ENCODE results near the gene EPB41L2.

EPB41L2 gene

DNA sequence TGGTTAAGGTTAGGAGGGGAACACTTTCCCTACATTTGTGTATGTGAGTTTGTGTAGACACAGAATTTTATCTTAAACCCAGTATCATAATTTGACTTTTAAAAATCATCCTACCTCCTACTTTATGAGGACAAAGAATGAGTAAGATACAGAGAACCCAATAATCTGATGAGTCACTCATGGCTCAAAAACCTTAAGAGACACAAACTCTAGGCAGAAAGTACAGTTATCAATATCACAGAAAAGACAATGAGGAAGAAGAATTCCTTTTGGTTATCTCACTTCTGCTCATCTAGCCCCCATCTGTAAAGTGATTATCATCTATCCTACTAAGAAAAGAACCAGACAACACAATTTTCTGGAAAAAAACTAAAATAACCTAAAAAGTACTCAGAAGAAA, 87.7 kb downstream of the EPB41L2 start:
- no peaks in the 10 kb centered on the region for H3K4me1 ChIP-seq
- no peaks in the 10 kb centered on the region for H3K9me3 ChIP-seq (ENCODE audit: control insufficient read depth, low read length)
- H3K27ac ChIP-seq = no peak overlapping the region
- H3K27me3 ChIP-seq (ENCODE audit: control insufficient read depth, insufficient read depth, low read length) = no peaks in the 10 kb centered on the region
- no peak overlapping the region for H2AFZ ChIP-seq
- no peak overlapping the region for H3K4me2 ChIP-seq (ENCODE audit: low read length)
- no peaks in the 10 kb centered on the region for H3K36me3 ChIP-seq (ENCODE audit: control insufficient read depth, insufficient read depth, low read length)
- H3K9ac ChIP-seq = no peak overlapping the region
- TF ChIP-seq, protein P1, sequence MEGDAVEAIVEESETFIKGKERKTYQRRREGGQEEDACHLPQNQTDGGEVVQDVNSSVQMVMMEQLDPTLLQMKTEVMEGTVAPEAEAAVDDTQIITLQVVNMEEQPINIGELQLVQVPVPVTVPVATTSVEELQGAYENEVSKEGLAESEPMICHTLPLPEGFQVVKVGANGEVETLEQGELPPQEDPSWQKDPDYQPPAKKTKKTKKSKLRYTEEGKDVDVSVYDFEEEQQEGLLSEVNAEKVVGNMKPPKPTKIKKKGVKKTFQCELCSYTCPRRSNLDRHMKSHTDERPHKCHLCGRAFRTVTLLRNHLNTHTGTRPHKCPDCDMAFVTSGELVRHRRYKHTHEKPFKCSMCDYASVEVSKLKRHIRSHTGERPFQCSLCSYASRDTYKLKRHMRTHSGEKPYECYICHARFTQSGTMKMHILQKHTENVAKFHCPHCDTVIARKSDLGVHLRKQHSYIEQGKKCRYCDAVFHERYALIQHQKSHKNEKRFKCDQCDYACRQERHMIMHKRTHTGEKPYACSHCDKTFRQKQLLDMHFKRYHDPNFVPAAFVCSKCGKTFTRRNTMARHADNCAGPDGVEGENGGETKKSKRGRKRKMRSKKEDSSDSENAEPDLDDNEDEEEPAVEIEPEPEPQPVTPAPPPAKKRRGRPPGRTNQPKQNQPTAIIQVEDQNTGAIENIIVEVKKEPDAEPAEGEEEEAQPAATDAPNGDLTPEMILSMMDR (IDR thresholded peaks at IDR 0.05) = no peak
- H3K79me2 ChIP-seq = no peaks in the 10 kb centered on the region
- H3K4me3 ChIP-seq (ENCODE audit: low read depth, low read length) = no peak overlapping the region

DNA sequence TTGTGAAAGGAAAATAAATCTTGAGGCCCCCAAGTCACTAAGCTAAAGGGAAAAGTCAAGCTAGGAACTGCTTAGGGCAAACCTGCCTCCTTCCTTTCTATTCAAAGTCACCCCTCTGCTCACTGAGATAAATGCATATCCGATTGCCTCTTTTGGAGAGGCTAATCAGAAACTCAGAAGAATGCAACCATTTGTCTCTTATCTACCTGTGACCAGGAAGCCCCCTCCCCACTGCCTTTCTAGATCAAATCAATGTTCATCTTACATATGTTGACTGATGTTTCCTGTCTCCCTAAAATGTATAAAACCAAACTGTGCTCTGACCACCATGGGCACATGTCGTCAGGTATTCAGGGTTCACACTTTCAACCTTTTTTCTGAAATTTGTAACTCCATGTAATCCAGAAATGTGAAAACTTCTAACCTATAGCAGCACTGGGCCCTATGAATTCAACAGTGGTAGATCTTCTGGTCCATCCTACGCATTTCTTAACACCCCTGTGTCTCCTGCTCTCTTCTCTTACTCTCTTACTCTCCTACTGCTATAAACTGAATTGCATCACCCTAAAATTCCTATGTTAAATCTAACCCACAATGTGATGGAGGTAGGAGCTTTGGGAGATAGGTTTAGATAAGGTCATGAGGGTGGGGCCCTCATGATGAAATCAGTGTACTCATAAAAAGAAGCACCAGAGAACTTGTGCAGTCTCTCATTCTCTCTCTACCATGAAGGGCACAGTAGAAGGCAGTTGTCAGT, 89.3 kb downstream of the EPB41L2 start:
- Histone ChIP-seq H3K9me3 (ENCODE audit: control insufficient read depth, low read length) (no peaks in the 10 kb centered on the region), H3K9ac (no peak overlapping the region), H3K4me2 (ENCODE audit: low read length) (no peak overlapping the region), H3K27me3 (ENCODE audit: control insufficient read depth, insufficient read depth, low read length) (no peaks in the 10 kb centered on the region), H3K79me2 (no peaks in the 10 kb centered on the region), H3K4me1 (no peaks in the 10 kb centered on the region), H3K36me3 (ENCODE audit: control insufficient read depth, insufficient read depth, low read length) (no peaks in the 10 kb centered on the region), H2AFZ (no peak overlapping the region), H3K27ac (no peak overlapping the region), H3K4me3 (ENCODE audit: low read depth, low read length) (no peak overlapping the region)
- TF ChIP-seq, protein P1 (IDR thresholded peaks at IDR 0.05) = no peak

DNA sequence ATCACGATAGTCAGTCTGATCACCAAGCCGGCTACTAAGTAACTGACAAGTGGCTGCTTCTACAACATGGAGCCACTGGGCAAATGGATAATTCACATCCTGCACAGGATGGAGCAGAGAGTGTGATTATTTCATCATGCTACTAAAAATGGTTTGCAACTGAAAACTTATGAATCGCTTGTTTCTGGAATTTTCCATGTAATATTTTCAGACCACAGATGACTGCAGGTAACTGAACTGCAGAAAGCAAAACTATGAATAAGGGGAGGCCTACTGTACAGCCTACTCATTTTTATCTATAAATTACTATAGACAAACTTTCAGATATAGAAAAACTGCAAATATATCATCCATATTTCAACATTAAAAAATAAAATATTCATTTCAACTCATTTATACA, 91.5 kb downstream of the EPB41L2 start:
- TF ChIP-seq, protein P1 (IDR thresholded peaks at IDR 0.05) = no peak
- no peaks in the 10 kb centered on the region for H3K27me3 ChIP-seq (ENCODE audit: control insufficient read depth, insufficient read depth, low read length)
- H3K36me3 ChIP-seq (ENCODE audit: control insufficient read depth, insufficient read depth, low read length) = no peaks in the 10 kb centered on the region
- H3K4me3 ChIP-seq (ENCODE audit: low read depth, low read length) = no peak overlapping the region
- H3K4me1 ChIP-seq = no peaks in the 10 kb centered on the region
- no peak overlapping the region for H3K4me2 ChIP-seq (ENCODE audit: low read length)
- no peaks in the 10 kb centered on the region for H3K79me2 ChIP-seq
- no peaks in the 10 kb centered on the region for H3K9me3 ChIP-seq (ENCODE audit: control insufficient read depth, low read length)
- no peak overlapping the region for H3K9ac ChIP-seq
- H2AFZ ChIP-seq = no peak overlapping the region
- no peak overlapping the region for H3K27ac ChIP-seq

DNA sequence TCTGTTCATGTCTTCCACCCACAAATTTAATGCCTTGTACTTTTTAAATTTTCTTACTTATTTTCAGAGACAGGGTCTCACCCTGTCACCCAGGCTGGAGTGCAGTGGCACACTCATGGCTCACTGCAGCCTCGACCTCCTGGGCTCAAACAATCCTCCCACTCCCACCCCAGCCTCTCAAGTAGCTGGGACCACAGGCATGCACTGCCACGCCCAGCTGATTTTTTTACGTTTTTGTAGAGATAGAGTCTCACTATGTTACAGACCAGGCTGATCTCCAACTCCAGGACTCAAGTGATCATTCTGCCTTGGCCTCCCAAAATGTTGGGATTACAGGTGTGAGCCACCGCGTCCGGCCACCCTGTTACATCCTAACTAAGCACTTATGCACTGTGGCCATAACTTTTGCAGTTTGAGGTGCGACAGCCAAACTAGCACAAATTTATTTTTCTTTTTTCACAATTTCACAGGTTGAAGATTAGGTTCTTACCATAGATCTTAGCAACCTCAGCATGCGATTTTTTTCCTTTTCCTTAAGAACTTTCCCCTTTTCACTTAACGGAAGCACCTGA, 92.1 kb downstream of the EPB41L2 start:
- Histone ChIP-seq H3K4me1 (no peaks in the 10 kb centered on the region), H3K27me3 (ENCODE audit: control insufficient read depth, insufficient read depth, low read length) (no peaks in the 10 kb centered on the region), H2AFZ (no peak overlapping the region), H3K9ac (no peak overlapping the region), H3K36me3 (ENCODE audit: control insufficient read depth, insufficient read depth, low read length) (no peaks in the 10 kb centered on the region), H3K79me2 (no peaks in the 10 kb centered on the region), H3K27ac (no peak overlapping the region), H3K9me3 (ENCODE audit: control insufficient read depth, low read length) (no peaks in the 10 kb centered on the region), H3K4me2 (ENCODE audit: low read length) (no peak overlapping the region), H3K4me3 (ENCODE audit: low read depth, low read length) (no peak overlapping the region)
- TF ChIP-seq, protein P1 (IDR thresholded peaks at IDR 0.05) = no peak
